HCT116 (cell line): ENCODE data around the gene SLC45A2. TPM values are rescaled to one million over a fixed set of nuclear protein-coding genes. Genes with fewer than 3 reads are reported as not detected.

Experiments used
- ATAC-seq: fragments of 200-7000 bp; cut with Tn5 transposase; 2 replicates; pipeline ENCODE4 v1.9.1; 2020; ENCODE audit warnings: mild to moderate bottlenecking, moderate library complexity
- BruUV-seq: library from RNA; stranded (reverse); fragments of 400-500 nt; replicated peaks from 2 replicates; lab custom pipeline; 2021; lab: Mats Ljungman, UMichigan
- CTCF ChIA-PET: fragments of 300-600 bp; sonication (Branson Sonifier 250); formaldehyde crosslinking; loops from one replicate; lab custom pipeline; 2021; ENCODE audit warnings: antibody characterized with exemption; lab: Charles Lee
- POLR2A ChIA-PET: fragments of 300-600, 350-600 bp; sonication (Branson Sonifier 250); formaldehyde crosslinking; loops from one replicate; lab custom pipeline; 2021; ENCODE audit warnings: antibody characterized with exemption; lab: Charles Lee
- RAD21 ChIA-PET, 2 experiments: fragments of 300-600 bp; sonication (Branson Sonifier 250); formaldehyde crosslinking; loops; one replicate each; lab custom pipeline; 2023; ENCODE audit warnings: low total read pairs in 2 of 2; ENCODE audit not compliant: uncharacterized antibody in 2 of 2, unreplicated experiment in 2 of 2, low non-redundant PET in 1 of 2; lab: Charles Lee
- DNase-seq: peaks from one replicate; pipeline ENCODE4 v3.0.0-alpha.2; 2010; ENCODE audit warnings: low read depth, low spot score
- H2AFZ ChIP-seq: fragments of 200-600 bp; shearing (Covaris generic), sonication (generic); 2 replicates; pipeline ENCODE4 v1.6.1; 2017; ENCODE audit warnings: low read depth, mixed run types, mixed read lengths, antibody characterized with exemption, low read length; ENCODE audit not compliant: poor library complexity, severe bottlenecking
- H3K27ac ChIP-seq: 2 replicates; pipeline ENCODE4 v1.5.1; 2012; ENCODE audit warnings: low read depth, low read length
- H3K27me3 ChIP-seq: fragments of 200-600 bp; sonication (generic); 2 replicates; pipeline ENCODE4 v1.6.1; 2016; ENCODE audit warnings: mixed run types, low read length, mixed read lengths; ENCODE audit not compliant: insufficient read depth
- H3K36me3 ChIP-seq, 2 experiments: fragments of 200-500 bp in 1 of 2; fragments of 200-600 bp in 1 of 2; sonication (Bioruptor generic) in 1 of 2; sonication (generic) in 1 of 2; 2 replicates each; pipeline versions ENCODE4 v1.5.1 to v1.6.1; 2014 to 2016; ENCODE audit warnings: low read length in 2 of 2, inconsistent platforms in 1 of 2, mixed read lengths in 1 of 2, mixed run types in 1 of 2; ENCODE audit not compliant: insufficient read depth in 2 of 2, control insufficient read depth in 1 of 2
- H3K4me1 ChIP-seq, 2 experiments: fragments of 200-600 bp in 1 of 2; sonication (generic) in 1 of 2; 2 replicates each; pipeline versions ENCODE4 v1.5.1 to v1.6.1; 2012 to 2017; ENCODE audit warnings: low read length in 2 of 2, inconsistent platforms in 1 of 2, mild to moderate bottlenecking in 1 of 2, mixed read lengths in 1 of 2, mixed run types in 1 of 2, moderate library complexity in 1 of 2; ENCODE audit not compliant: insufficient read depth in 2 of 2, control insufficient read depth in 1 of 2
- H3K4me2 ChIP-seq: fragments of 200-600 bp; sonication (generic); 2 replicates; pipeline ENCODE4 v1.6.1; 2017; ENCODE audit warnings: mixed run types, low read length, mixed read lengths
- H3K4me3 ChIP-seq, 2 experiments: fragments of 200-600 bp in 1 of 2; sonication (generic) in 1 of 2; replicated peaks in 1 of 2; 2 replicates each; pipeline ENCODE4 v1.5.1; 2011 to 2016; ENCODE audit warnings: low read length in 2 of 2, control low read depth in 1 of 2, low read depth in 1 of 2, mild to moderate bottlenecking in 1 of 2, mixed read lengths in 1 of 2, mixed run types in 1 of 2
- H3K79me2 ChIP-seq: fragments of 200-600 bp; sonication (generic); 2 replicates; pipeline ENCODE4 v1.6.1; 2017; ENCODE audit warnings: mild to moderate bottlenecking, mixed run types, low read length, moderate library complexity, mixed read lengths; ENCODE audit not compliant: insufficient read depth
- H3K9ac ChIP-seq: fragments of 200-600 bp; sonication (generic); 2 replicates; pipeline ENCODE4 v1.6.1; 2016; ENCODE audit warnings: low read length, mixed read lengths
- H3K9me2 ChIP-seq: fragments of 200-600 bp; sonication (generic), shearing (Covaris generic); 2 replicates; pipeline ENCODE4 v1.6.1; 2017; ENCODE audit warnings: mixed run types, mild to moderate bottlenecking, moderate library complexity; ENCODE audit not compliant: insufficient read depth
- H3K9me3 ChIP-seq, 2 experiments: fragments of 200-500 bp in 1 of 2; fragments of 200-600 bp in 1 of 2; sonication (Bioruptor generic) in 1 of 2; sonication (generic) in 1 of 2; 2 replicates each; pipeline ENCODE4 v1.6.1; 2014 to 2017; ENCODE audit warnings: low read length in 2 of 2, mixed read lengths in 2 of 2, inconsistent platforms in 1 of 2, low read depth in 1 of 2, mild to moderate bottlenecking in 1 of 2, mixed run types in 1 of 2, moderate library complexity in 1 of 2; ENCODE audit not compliant: control insufficient read depth in 1 of 2, insufficient read depth in 1 of 2
- H4K20me1 ChIP-seq: fragments of 200-600 bp; sonication (generic), shearing (Covaris generic); 2 replicates; pipeline ENCODE4 v1.6.1; 2017; ENCODE audit warnings: mixed run types, mild to moderate bottlenecking, moderate library complexity; ENCODE audit not compliant: insufficient read depth
- CEBPB ChIP-seq: IDR thresholded peaks from 2 replicates; pipeline ENCODE4 v1.6.1; 2012; ENCODE audit warnings: low read depth
- EGR1 ChIP-seq: IDR thresholded peaks from 2 replicates; pipeline ENCODE4 v1.6.1; 2012; ENCODE audit warnings: low read depth
- RAD21 ChIP-seq: IDR thresholded peaks from 2 replicates; pipeline ENCODE4 v1.6.1; 2012; ENCODE audit warnings: low read depth, mild to moderate bottlenecking
- SIN3A ChIP-seq: IDR thresholded peaks from 2 replicates; pipeline ENCODE4 v1.6.1; 2012; ENCODE audit warnings: low read depth
- SP1 ChIP-seq: IDR thresholded peaks from 2 replicates; pipeline ENCODE4 v1.6.1; 2012; ENCODE audit warnings: low read depth
- SRF ChIP-seq: IDR thresholded peaks from 2 replicates; pipeline ENCODE4 v1.6.1; 2012; ENCODE audit warnings: low read depth
- TCF7L2 ChIP-seq: IDR thresholded peaks from 2 replicates; pipeline ENCODE4 v1.7.0; 2011; ENCODE audit warnings: borderline replicate concordance, inconsistent platforms; ENCODE audit not compliant: insufficient read depth, insufficient read length; ENCODE audit errors: extremely low read depth
- ZNF274 ChIP-seq: fragments of 200-500 bp; sonication (Bioruptor generic); IDR thresholded peaks from 2 replicates; pipeline ENCODE4 v1.6.1; 2014; ENCODE audit warnings: mild to moderate bottlenecking, low read depth, low read length, inconsistent platforms
- intact Hi-C: fragments of 100-400 bp; cut with micrococcal nuclease; formaldehyde crosslinking; loops from 2 replicates; pipeline ENCODE4 v1.10.0; 2022
- total RNA-seq: library from RNA; stranded (reverse); gene quantifications from one replicate; pipeline ENCODE4 v1.2.1, GENCODE V29; 2021; ENCODE audit not compliant: unreplicated experiment
- TF ChIP-seq, protein P1 (sequence below): IDR thresholded peaks from 2 replicates; pipeline ENCODE4 v1.6.1; 2012; ENCODE audit warnings: low read depth
- TF ChIP-seq, protein P2 (sequence below): IDR thresholded peaks from 2 replicates; pipeline ENCODE4 v1.6.1; 2011; ENCODE audit warnings: mild to moderate bottlenecking, low read length, moderate library complexity; ENCODE audit not compliant: insufficient replicate concordance; ENCODE audit errors: extremely low read depth

SLC45A2 gene
- total RNA-seq, 1 experiment from 2014 or later = not detected

DNA sequence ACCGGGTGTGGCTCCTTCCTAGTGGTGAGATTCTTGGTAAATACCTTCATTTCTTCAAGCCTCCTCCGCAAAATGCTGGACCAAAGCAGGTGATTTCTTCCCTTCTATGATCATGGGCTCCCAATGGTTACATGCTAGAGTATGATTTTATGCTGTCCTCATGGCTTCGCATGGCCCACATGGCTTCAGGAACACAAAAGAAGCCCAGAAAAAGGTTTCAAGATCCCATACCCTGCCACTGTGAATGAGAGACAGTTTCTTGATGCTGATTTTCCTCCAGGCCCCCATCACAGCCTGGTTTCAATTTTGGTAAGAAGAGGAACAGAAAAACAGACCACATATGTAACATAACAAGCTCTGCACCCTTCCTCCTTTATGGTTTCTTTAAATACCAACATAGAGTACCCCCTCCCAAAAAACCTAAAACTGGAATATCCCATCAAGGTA lies 50.7 kb downstream of the SLC45A2 start:
- ChIA-PET RAD21 (no interaction called here), POLR2A (interaction anchor here (1.2 kb wide), 1 partner anchor 345 kb away, joined by 3 read pairs; no protein-coding TSS in a partner anchor), CTCF (interaction anchor here (1.2 to 2.9 kb wide), 4 partner anchors 36 to 499 kb away, joined by 3 to 30 read pairs (median 16); no protein-coding TSS in a partner anchor)
- BruUV-seq = no TSS peak
- no peaks in the 10 kb centered on the region for H3K4me1 ChIP-seq
- H4K20me1 ChIP-seq = no peaks in the 10 kb centered on the region
- H3K79me2 ChIP-seq = no peaks in the 10 kb centered on the region
- no peak overlapping the region for H2AFZ ChIP-seq
- no peaks in the 10 kb centered on the region for H3K9me3 ChIP-seq
- H3K27ac ChIP-seq = no peak overlapping the region
- no peak overlapping the region for H3K9ac ChIP-seq
- H3K36me3 ChIP-seq = no peaks in the 10 kb centered on the region
- ATAC-seq = no peak
- TF ChIP-seq CEBPB (no peak), SRF (no peak), EGR1 (no peak), RAD21 (no peak)
- TF ChIP-seq, protein P1, sequence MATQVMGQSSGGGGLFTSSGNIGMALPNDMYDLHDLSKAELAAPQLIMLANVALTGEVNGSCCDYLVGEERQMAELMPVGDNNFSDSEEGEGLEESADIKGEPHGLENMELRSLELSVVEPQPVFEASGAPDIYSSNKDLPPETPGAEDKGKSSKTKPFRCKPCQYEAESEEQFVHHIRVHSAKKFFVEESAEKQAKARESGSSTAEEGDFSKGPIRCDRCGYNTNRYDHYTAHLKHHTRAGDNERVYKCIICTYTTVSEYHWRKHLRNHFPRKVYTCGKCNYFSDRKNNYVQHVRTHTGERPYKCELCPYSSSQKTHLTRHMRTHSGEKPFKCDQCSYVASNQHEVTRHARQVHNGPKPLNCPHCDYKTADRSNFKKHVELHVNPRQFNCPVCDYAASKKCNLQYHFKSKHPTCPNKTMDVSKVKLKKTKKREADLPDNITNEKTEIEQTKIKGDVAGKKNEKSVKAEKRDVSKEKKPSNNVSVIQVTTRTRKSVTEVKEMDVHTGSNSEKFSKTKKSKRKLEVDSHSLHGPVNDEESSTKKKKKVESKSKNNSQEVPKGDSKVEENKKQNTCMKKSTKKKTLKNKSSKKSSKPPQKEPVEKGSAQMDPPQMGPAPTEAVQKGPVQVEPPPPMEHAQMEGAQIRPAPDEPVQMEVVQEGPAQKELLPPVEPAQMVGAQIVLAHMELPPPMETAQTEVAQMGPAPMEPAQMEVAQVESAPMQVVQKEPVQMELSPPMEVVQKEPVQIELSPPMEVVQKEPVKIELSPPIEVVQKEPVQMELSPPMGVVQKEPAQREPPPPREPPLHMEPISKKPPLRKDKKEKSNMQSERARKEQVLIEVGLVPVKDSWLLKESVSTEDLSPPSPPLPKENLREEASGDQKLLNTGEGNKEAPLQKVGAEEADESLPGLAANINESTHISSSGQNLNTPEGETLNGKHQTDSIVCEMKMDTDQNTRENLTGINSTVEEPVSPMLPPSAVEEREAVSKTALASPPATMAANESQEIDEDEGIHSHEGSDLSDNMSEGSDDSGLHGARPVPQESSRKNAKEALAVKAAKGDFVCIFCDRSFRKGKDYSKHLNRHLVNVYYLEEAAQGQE = no peak
- H3K4me3 ChIP-seq = no peak overlapping the region
- DNase-seq = no peak
- intact Hi-C loops = loop anchor here (1.0 kb wide), 2 partner anchors 463 to 497 kb away; no protein-coding TSS in a partner anchor
- no peak overlapping the region for H3K4me2 ChIP-seq
- H3K27me3 ChIP-seq = peaks cover 29% of the 10 kb centered on the region
- no peaks in the 10 kb centered on the region for H3K9me2 ChIP-seq

DNA sequence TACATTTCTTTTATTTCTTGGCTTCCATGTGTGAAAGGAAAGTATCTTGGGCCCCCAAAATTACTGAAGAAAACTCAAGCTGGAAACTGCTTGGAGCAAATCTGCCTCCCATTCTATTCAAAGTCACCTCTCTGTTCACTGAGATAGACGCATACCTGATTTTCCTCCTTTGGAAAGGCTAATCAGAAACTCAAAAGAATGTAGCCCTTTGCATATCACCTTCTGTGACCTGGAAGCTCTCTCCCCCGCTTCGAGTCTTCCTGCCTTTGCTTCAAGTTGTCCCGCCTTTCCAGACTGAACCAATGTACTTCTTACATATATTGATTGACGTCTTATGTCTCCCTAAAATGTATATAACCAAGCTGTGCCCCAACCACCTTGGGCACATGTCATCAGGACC lies 53.4 kb downstream of the SLC45A2 start:
- TF ChIP-seq TCF7L2 = no peak
- TF ChIP-seq, protein P2, sequence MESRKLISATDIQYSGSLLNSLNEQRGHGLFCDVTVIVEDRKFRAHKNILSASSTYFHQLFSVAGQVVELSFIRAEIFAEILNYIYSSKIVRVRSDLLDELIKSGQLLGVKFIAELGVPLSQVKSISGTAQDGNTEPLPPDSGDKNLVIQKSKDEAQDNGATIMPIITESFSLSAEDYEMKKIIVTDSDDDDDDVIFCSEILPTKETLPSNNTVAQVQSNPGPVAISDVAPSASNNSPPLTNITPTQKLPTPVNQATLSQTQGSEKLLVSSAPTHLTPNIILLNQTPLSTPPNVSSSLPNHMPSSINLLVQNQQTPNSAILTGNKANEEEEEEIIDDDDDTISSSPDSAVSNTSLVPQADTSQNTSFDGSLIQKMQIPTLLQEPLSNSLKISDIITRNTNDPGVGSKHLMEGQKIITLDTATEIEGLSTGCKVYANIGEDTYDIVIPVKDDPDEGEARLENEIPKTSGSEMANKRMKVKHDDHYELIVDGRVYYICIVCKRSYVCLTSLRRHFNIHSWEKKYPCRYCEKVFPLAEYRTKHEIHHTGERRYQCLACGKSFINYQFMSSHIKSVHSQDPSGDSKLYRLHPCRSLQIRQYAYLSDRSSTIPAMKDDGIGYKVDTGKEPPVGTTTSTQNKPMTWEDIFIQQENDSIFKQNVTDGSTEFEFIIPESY = no peak
- no peak for TF ChIP-seq SIN3A
- no peak for TF ChIP-seq ZNF274
- TF ChIP-seq SP1 = no peak
- Histone ChIP-seq H3K9me3 (no peaks in the 10 kb centered on the region), H3K4me1 (no peaks in the 10 kb centered on the region), H3K36me3 (no peaks in the 10 kb centered on the region), H3K79me2 (no peaks in the 10 kb centered on the region), H3K27ac (no peak overlapping the region), H2AFZ (no peak overlapping the region), H3K4me2 (no peak overlapping the region), H3K4me3 (no peak overlapping the region), H4K20me1 (no peaks in the 10 kb centered on the region), H3K9me2 (no peaks in the 10 kb centered on the region), H3K9ac (no peak overlapping the region), H3K27me3 (peaks cover 29% of the 10 kb centered on the region)
- ChIA-PET CTCF (no interaction called here), RAD21 (no interaction called here), POLR2A (no interaction called here)
- no peak for ATAC-seq
- intact Hi-C loops = no loop called here
- no TSS peak for BruUV-seq
- DNase-seq = no peak
